OCI-LY1 (cell line): ENCODE data around the gene ATXN7L3B.

ENCODE experiments used
- H2AFZ ChIP-seq: fragments of 200-600 bp; sonication (generic), shearing (Covaris generic); 2 replicates; pipeline ENCODE4 v1.6.0; 2014; ENCODE audit warnings: antibody characterized with exemption, mild to moderate bottlenecking, low read length
- H3F3A ChIP-seq: fragments of 200-600 bp; sonication (generic), shearing (Covaris generic); 2 replicates; pipeline ENCODE4 v1.6.0; 2014; ENCODE audit warnings: mild to moderate bottlenecking, antibody characterized with exemption, low read length, moderate library complexity; ENCODE audit not compliant: insufficient read depth
- H3K27ac ChIP-seq: fragments of 200-600 bp; sonication (generic); 2 replicates; pipeline ENCODE4 v1.5.1; 2014; ENCODE audit warnings: low read length, mixed run types, mild to moderate bottlenecking, low read depth; ENCODE audit not compliant: poor library complexity, severe bottlenecking
- H3K27me3 ChIP-seq: fragments of 200-600 bp; sonication (generic); 2 replicates; pipeline ENCODE4 v1.6.0; 2014; ENCODE audit warnings: antibody characterized with exemption, mild to moderate bottlenecking, low read length, moderate library complexity; ENCODE audit not compliant: insufficient read depth
- H3K36me3 ChIP-seq: fragments of 200-600 bp; sonication (generic); 2 replicates; pipeline ENCODE4 v1.6.1; 2014; ENCODE audit warnings: mild to moderate bottlenecking, antibody characterized with exemption, low read length, moderate library complexity, mixed read lengths; ENCODE audit not compliant: insufficient read depth
- H3K4me1 ChIP-seq: fragments of 200-600 bp; sonication (generic); 2 replicates; pipeline ENCODE4 v1.5.1; 2014; ENCODE audit warnings: mild to moderate bottlenecking, low read length, moderate library complexity; ENCODE audit not compliant: insufficient read depth, severe bottlenecking
- H3K4me2 ChIP-seq: fragments of 200-600 bp; sonication (generic), shearing (Covaris generic); 2 replicates; pipeline ENCODE4 v1.6.1; 2014; ENCODE audit warnings: low read length
- H3K4me3 ChIP-seq: fragments of 200-600 bp; sonication (generic); 2 replicates; pipeline ENCODE4 v1.5.1; 2014; ENCODE audit warnings: low read length, low read depth, mild to moderate bottlenecking, mixed read lengths; ENCODE audit not compliant: poor library complexity, severe bottlenecking
- H3K79me2 ChIP-seq: fragments of 200-600 bp; shearing (Covaris generic); 2 replicates; pipeline ENCODE4 v1.6.1; 2016; ENCODE audit warnings: mixed run types, low read length, mixed read lengths; ENCODE audit not compliant: insufficient read depth
- H3K9ac ChIP-seq: fragments of 200-600 bp; sonication (generic), shearing (Covaris generic); 2 replicates; pipeline ENCODE4 v1.6.1; 2014; ENCODE audit warnings: mild to moderate bottlenecking, low read length, mixed read lengths
- H3K9me2 ChIP-seq: fragments of 200-600 bp; sonication (generic), shearing (Covaris generic); 2 replicates; pipeline ENCODE4 v1.6.1; 2014; ENCODE audit warnings: low read depth, mild to moderate bottlenecking, low read length, mixed read lengths
- H3K9me3 ChIP-seq: fragments of 200-600 bp; shearing (Covaris generic); 2 replicates; pipeline ENCODE4 v1.6.1; 2014; ENCODE audit warnings: low read length, mixed read lengths
- H4K20me1 ChIP-seq: fragments of 200-600 bp; sonication (generic), shearing (Covaris generic); 2 replicates; pipeline ENCODE4 v1.6.0; 2016; ENCODE audit warnings: mild to moderate bottlenecking, low read length; ENCODE audit not compliant: insufficient read depth
- CTCF ChIP-seq: fragments of 200-600 bp; sonication (generic), shearing (Covaris generic); IDR thresholded peaks from 2 replicates; pipeline ENCODE4 v1.5.1; 2017; ENCODE audit warnings: mild to moderate bottlenecking, antibody characterized with exemption, low read length, moderate library complexity, mixed read lengths
- EZH2 ChIP-seq: fragments of 200-600 bp; sonication (generic), shearing (Covaris generic); IDR thresholded peaks from 2 replicates; pipeline ENCODE4 v1.8.0; 2017; ENCODE audit warnings: borderline replicate concordance, mixed run types, mild to moderate bottlenecking, antibody characterized with exemption, low read length, moderate library complexity, mixed read lengths

Gene ATXN7L3B

GRCh38 chr12:74509886-74510285 lies 27.7 kb upstream of the ATXN7L3B start:
- Histone ChIP-seq H3K4me2 (no peak overlapping the region), H3K4me3 (no peak overlapping the region), H3K27ac (no peak overlapping the region), H3F3A (no peaks in the 10 kb centered on the region), H4K20me1 (no peaks in the 10 kb centered on the region), H3K9me3 (no peaks in the 10 kb centered on the region), H3K4me1 (no peaks in the 10 kb centered on the region), H2AFZ (no peak overlapping the region), H3K27me3 (no peaks in the 10 kb centered on the region), H3K36me3 (no peaks in the 10 kb centered on the region), H3K9me2 (no peaks in the 10 kb centered on the region), H3K79me2 (no peaks in the 10 kb centered on the region), H3K9ac (no peak overlapping the region)
- TF ChIP-seq CTCF, result no peak
- TF ChIP-seq EZH2, result no peak

- Histone ChIP-seq H3K4me3 (no peak overlapping the region), H3F3A (no peaks in the 10 kb centered on the region), H3K36me3 (no peaks in the 10 kb centered on the region), H3K9ac (no peak overlapping the region), H3K9me2 (no peaks in the 10 kb centered on the region), H2AFZ (no peak overlapping the region), H3K4me2 (no peak overlapping the region), H3K27me3 (no peaks in the 10 kb centered on the region), H3K27ac (no peak overlapping the region), H4K20me1 (no peaks in the 10 kb centered on the region), H3K9me3 (no peaks in the 10 kb centered on the region), H3K4me1 (no peaks in the 10 kb centered on the region), H3K79me2 (no peaks in the 10 kb centered on the region)
- TF ChIP-seq EZH2, result no peak
- TF ChIP-seq CTCF, result no peak
Measured at GRCh38 chr12:74514098-74514872, 23.4 kb upstream of the ATXN7L3B start.

DNA sequence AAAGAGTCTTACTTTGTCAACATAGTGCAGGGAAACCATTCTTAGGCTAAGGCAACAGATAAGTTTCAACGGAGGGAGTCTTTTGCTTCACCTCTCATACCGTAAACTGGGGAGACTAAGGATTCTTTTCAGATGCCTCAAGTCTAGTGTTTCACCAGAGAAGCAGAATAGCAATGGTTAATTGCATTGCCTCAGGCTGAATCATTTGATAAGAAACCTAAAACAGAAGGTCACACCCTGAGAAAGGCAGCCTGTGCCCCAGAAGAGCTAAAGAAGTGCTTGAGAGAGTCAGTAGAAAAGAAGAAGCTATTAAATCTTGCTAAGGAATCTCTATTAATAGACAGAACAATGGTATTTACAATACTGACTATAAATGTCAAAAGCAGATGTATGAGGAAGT lies 21.8 kb upstream of the ATXN7L3B start:
- H3K4me3 ChIP-seq, result no peak overlapping the region
- H3K27me3 ChIP-seq, result no peaks in the 10 kb centered on the region
- H3K9ac ChIP-seq, result no peak overlapping the region
- H4K20me1 ChIP-seq, result no peaks in the 10 kb centered on the region
- H3K4me2 ChIP-seq, result no peak overlapping the region
- no peak overlapping the region for H3K27ac ChIP-seq
- no peaks in the 10 kb centered on the region for H3K4me1 ChIP-seq
- no peaks in the 10 kb centered on the region for H3K9me3 ChIP-seq
- H3F3A ChIP-seq, result no peaks in the 10 kb centered on the region
- no peaks in the 10 kb centered on the region for H3K36me3 ChIP-seq
- H3K9me2 ChIP-seq, result no peaks in the 10 kb centered on the region
- TF ChIP-seq CTCF, result no peak
- no peak for TF ChIP-seq EZH2
- no peaks in the 10 kb centered on the region for H3K79me2 ChIP-seq
- no peak overlapping the region for H2AFZ ChIP-seq
